WERI-Rb-1 (cell line): ENCODE measurements around the gene DNAH10.

Experiments used
- DNase-seq: peaks from one replicate; pipeline ENCODE4 v3.0.0-alpha.2; 2020
- H3K27ac ChIP-seq: fragments of 250-450 bp; sonication (Bioruptor Pico); 2 replicates; pipeline ENCODE4 v1.5.1; 2020; ENCODE audit warnings: mild to moderate bottlenecking, moderate library complexity
- H3K27me3 ChIP-seq: fragments of 250-450 bp; sonication (Bioruptor Pico); 2 replicates; pipeline ENCODE4 v1.5.1; 2021; ENCODE audit warnings: mild to moderate bottlenecking, low read depth, moderate library complexity; ENCODE audit not compliant: insufficient read depth, severe bottlenecking
- H3K36me3 ChIP-seq: fragments of 250-450 bp; sonication (Bioruptor Pico); 2 replicates; pipeline ENCODE4 v1.5.1; 2020; ENCODE audit warnings: mild to moderate bottlenecking, moderate library complexity
- H3K4me3 ChIP-seq: 2 replicates; pipeline ENCODE4 v1.5.1; 2011; ENCODE audit warnings: low read depth, mild to moderate bottlenecking, control low read depth, low read length
- H3K9me3 ChIP-seq: fragments of 250-450 bp; sonication (Bioruptor Pico); 2 replicates; pipeline ENCODE4 v1.5.1; 2021; ENCODE audit warnings: mild to moderate bottlenecking, moderate library complexity; ENCODE audit not compliant: severe bottlenecking
- TF ChIP-seq, protein P1 (sequence below): IDR thresholded peaks from 2 replicates; pipeline ENCODE4 v1.5.1; 2011; ENCODE audit warnings: low read depth, mild to moderate bottlenecking, control low read depth, inconsistent platforms, low read length

DNAH10 gene

DNA sequence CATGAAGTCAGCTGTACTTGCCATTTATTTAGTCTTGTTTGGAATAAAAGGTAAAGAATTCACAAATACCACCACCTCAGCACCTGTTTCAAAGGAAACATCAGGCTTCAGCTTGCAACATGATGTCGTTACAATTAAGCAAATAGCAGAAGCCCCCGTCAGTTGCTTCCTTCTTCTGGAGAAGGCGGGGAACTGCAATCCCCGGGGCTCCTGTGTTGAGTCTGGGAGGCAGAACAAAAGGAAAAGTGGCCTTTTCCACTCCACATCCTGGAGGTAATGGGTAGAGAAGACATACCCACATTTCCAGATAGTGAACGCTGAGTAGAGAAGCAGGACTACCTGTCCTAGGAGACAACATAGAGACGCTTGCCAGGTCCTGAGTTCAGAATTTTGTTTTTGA lies 92.8 kb downstream of the DNAH10 start:
- TF ChIP-seq, protein P1, sequence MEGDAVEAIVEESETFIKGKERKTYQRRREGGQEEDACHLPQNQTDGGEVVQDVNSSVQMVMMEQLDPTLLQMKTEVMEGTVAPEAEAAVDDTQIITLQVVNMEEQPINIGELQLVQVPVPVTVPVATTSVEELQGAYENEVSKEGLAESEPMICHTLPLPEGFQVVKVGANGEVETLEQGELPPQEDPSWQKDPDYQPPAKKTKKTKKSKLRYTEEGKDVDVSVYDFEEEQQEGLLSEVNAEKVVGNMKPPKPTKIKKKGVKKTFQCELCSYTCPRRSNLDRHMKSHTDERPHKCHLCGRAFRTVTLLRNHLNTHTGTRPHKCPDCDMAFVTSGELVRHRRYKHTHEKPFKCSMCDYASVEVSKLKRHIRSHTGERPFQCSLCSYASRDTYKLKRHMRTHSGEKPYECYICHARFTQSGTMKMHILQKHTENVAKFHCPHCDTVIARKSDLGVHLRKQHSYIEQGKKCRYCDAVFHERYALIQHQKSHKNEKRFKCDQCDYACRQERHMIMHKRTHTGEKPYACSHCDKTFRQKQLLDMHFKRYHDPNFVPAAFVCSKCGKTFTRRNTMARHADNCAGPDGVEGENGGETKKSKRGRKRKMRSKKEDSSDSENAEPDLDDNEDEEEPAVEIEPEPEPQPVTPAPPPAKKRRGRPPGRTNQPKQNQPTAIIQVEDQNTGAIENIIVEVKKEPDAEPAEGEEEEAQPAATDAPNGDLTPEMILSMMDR = no peak
- no peak for DNase-seq
- Histone ChIP-seq H3K27ac (no peak overlapping the region), H3K36me3 (no peaks in the 10 kb centered on the region), H3K4me3 (no peak overlapping the region), H3K9me3 (no peaks in the 10 kb centered on the region), H3K27me3 (no peaks in the 10 kb centered on the region)

DNA sequence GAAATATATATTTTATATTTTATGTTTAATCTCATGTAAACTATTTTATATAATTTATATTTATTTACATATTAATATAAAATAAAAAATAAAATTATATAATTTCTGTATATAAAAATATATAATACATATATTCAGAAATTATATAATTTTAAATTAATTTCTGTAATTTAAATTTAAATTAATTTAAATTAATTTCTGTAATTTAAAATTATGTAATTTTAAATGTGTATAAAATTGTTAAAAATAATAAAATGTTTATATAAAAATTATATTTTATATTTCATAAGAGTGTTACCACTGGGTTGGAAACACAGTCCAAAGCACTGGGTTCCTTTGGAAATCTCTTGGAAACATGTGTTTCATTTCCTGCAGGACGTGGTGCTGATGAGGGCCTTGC lies 94.6 kb downstream of the DNAH10 start:
- Histone ChIP-seq H3K9me3 (no peaks in the 10 kb centered on the region), H3K36me3 (no peaks in the 10 kb centered on the region), H3K27ac (no peak overlapping the region), H3K4me3 (no peak overlapping the region), H3K27me3 (no peaks in the 10 kb centered on the region)
- DNase-seq = no peak
- TF ChIP-seq, protein P1 = no peak

DNA sequence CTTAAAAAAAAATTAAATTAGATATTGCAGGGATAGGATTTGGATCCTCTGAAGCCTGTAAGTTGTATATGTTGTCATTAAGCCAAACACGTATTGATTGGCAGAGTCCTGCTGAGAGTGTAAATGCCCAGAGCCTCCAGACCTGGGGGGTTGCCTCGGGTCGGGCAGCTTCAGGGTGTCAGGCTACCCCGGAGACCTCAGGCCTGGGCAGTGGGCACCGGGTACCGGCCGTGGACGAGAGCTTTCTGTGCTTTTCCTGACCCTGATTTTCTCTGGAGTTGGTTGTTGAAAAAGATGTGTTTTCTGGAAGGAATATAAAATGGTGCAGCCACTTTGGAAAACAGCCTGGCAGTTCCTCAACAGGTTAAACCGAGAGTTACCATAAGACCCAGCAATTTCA lies 96.1 kb downstream of the DNAH10 start:
- TF ChIP-seq, protein P1 = no peak
- Histone ChIP-seq H3K9me3 (no peaks in the 10 kb centered on the region), H3K36me3 (no peaks in the 10 kb centered on the region), H3K27me3 (no peaks in the 10 kb centered on the region), H3K27ac (no peak overlapping the region), H3K4me3 (no peak overlapping the region)
- no peak for DNase-seq

DNA sequence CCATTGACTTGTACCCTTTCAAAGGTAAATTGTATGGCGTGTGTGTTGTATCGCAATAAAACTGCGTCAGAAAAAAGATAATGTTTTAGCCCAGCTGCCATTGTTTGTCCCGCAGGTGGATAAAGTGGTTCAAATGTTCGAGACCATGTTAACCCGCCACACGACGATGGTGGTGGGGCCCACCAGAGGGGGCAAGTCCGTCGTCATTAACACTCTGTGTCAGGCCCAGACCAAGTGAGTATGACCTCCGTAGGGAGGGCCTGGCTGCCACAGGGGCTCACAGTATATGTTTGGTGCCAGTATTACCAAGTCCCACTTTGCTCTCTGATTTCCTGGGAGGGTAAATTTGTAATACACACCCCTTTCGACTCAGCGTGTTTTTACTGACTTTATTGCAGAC lies 96.9 kb downstream of the DNAH10 start:
- Histone ChIP-seq H3K27me3 (no peaks in the 10 kb centered on the region), H3K4me3 (no peak overlapping the region), H3K9me3 (no peaks in the 10 kb centered on the region), H3K27ac (no peak overlapping the region), H3K36me3 (no peaks in the 10 kb centered on the region)
- TF ChIP-seq, protein P1 = no peak
- DNase-seq = no peak

DNA sequence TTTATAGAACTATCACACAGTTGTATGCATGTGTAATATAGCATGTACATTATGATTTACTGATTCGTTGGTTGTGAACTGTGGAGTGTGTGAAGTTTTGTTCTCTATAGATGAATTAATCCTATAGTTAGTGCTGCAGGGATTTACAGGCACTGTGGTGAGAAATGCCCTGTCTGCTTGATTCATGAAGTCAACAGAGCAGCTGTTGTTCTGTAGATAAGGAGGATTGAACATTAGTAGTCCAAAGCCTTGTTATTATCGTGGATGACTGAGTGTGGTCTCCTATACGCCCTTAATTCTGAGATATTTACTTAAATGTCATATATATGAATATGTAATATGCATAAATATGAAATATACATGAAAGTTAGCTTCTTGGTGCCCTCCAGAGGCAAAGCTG lies 98.3 kb downstream of the DNAH10 start:
- no peak for DNase-seq
- Histone ChIP-seq H3K4me3 (no peak overlapping the region), H3K27ac (no peak overlapping the region), H3K9me3 (no peaks in the 10 kb centered on the region), H3K36me3 (no peaks in the 10 kb centered on the region), H3K27me3 (no peaks in the 10 kb centered on the region)
- TF ChIP-seq, protein P1 = no peak

DNA sequence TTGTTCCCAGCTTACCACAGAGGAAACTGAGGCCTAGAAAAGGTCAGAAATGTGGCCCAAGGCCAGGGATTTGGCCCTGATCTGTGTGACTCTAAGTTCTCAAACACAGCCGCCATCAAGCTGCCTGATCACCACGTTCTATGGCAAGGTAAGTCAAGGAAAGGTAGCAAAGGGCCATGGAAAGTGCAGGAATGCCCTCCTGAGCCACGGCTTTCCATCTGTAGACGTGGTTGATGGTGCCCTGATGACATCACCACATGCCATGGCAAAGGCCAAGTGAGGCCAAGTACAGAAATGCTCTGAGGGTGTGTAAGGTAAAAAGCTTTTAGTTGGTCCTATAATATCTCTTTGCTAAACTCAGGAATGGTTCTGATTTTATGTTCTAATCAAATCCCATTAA lies 99.3 kb downstream of the DNAH10 start:
- no peaks in the 10 kb centered on the region for H3K27me3 ChIP-seq
- no peak for DNase-seq
- H3K4me3 ChIP-seq = no peak overlapping the region
- no peaks in the 10 kb centered on the region for H3K9me3 ChIP-seq
- H3K36me3 ChIP-seq = no peaks in the 10 kb centered on the region
- no peak overlapping the region for H3K27ac ChIP-seq
- TF ChIP-seq, protein P1 = no peak
